T47D (cell line): ENCODE results near the gene UPK3BL1.
"Not testable (repeated sequence)": the region's sequence is repeated elsewhere in the genome, so short reads cannot be mapped to it uniquely, and the experiment has no call there.

ENCODE experiments used
- DNase-seq, 2 experiments: peaks; one replicate each; pipeline versions ENCODE4 v3.0.0 to v3.0.0-alpha.2; 2011 to 2012; ENCODE audit warnings: low read depth in 1 of 2, low spot score in 1 of 2
- in situ Hi-C: cut with HindIII; loops from 2 replicates; pipeline ENCODE4 v1.10.0; 2016; ENCODE audit warnings: low sequenced_read_pairs, low pct_unique_long_range_greater_than_20kb

The UPK3BL1 gene

DNA sequence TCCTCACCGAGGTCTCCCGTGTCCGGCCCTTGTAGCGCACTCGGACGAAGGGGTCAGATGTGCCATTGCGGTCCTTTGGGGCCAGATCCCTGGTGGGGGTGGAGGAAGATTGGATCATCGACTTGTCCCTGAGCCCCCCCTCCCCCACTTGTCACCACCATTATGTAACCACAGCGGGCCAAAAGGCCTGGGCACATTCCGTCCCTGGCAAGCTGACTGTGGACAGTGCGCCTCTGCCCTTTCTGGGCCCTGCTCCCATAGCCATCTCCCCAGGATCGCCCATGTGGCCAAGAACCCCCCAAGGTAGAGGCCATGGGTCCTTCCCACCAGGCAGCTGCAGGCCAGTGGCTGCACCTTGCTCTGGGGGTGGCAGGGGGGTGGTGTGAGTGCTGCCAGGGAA, 40.3 kb downstream of the UPK3BL1 start:
- in situ Hi-C loops, DNase-seq: not testable (repeated sequence)

DNA sequence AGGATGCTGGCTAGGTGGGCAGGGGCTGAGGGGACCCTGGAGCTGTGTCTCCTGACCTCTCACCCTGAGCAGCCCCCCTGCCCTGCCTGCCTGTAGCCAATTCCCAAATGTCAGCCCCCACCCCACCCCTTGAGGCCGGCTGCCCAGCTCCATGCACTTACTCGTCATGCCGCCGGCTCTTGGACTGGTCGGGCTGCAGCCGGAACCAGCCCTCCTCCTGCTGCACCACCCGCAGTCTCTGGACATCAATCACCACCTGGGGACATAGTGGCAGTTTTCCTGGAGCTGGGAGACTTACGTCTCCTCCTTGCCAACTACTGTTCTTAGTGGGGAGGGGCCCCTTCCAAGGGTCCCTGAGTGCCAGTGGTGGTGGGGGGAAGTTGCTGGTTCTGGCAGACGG, 42.9 kb downstream of the UPK3BL1 start:
- in situ Hi-C loops, result not testable (repeated sequence)

GRCh38 chr7:102596036-102596435, 46.6 kb downstream of the UPK3BL1 start:
- in situ Hi-C loops, DNase-seq: not testable (repeated sequence)

More for the DNA sequence above, 42.9 kb downstream of the UPK3BL1 start:
- DNase-seq, result not testable (repeated sequence)

GRCh38 chr7:102593637-102594334, 48.8 kb downstream of the UPK3BL1 start:
- DNase-seq, in situ Hi-C loops: not testable (repeated sequence)

- DNase-seq, in situ Hi-C loops: not testable (repeated sequence)
Observed at GRCh38 chr7:102592477-102593019, 50.0 kb downstream of the UPK3BL1 start.

DNA sequence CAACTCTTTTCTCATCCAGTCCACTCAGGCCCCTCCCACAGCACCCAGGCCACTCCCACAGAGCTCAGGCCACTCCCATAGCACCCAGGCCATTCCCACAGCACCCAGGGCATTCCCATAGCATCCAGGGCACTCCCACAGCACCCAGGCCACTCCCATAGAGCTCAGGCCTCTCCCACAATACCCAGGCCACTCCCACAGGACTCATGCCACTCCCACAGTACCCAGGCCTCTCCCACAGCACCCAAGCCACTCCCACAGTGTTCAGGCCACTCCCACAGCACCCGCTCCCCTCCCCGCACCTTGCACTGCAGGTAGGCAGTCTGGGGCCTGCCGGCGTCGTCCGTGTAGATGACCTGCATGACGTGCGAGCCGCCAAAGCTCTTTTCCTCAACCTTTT, 52.7 kb downstream of the UPK3BL1 start:
- in situ Hi-C loops, DNase-seq: not testable (repeated sequence)
